Lower leg skin (tissue), 4 donors: ENCODE data around the gene PREX1. TPM values are rescaled to one million over a fixed set of nuclear protein-coding genes. Genes with fewer than 3 reads are reported as not detected.

Experiments
- DNase-seq, 2 donors: peaks; one replicate each; pipeline ENCODE4 v3.0.0-alpha.2; 2019; ENCODE audit warnings: low spot score in 2 of 2
- H3K4me3 ChIP-seq: fragments of 200-600 bp; sonication (generic); 2 replicates; pipeline ENCODE4 v1.5.1; 2017; ENCODE audit warnings: mild to moderate bottlenecking, low read depth; ENCODE audit not compliant: poor library complexity, severe bottlenecking
- CTCF ChIP-seq, 3 donors: fragments of 450-650 bp; IDR thresholded peaks; one replicate each; pipeline ENCODE4 v1.5.1; 2016; ENCODE audit warnings: antibody characterized with exemption in 3 of 3, mild to moderate bottlenecking in 3 of 3, moderate library complexity in 2 of 3
- POLR2A ChIP-seq, 2 donors: fragments of 450-650 bp; IDR thresholded peaks; one replicate each; pipeline ENCODE4 v1.6.1; 2016 to 2017; ENCODE audit warnings: antibody characterized with exemption in 2 of 2, mild to moderate bottlenecking in 1 of 2, moderate library complexity in 1 of 2
- WGBS, 2 donors: methylation state at CpG; one replicate each; pipeline ENCODE4 v1.1.5; 2018; 5-methylcytosine and 5-hydroxymethylcytosine counted together
- intact Hi-C: fragments of 100-400 bp; cut with DNase I; formaldehyde crosslinking; loops from one replicate; pipeline ENCODE4 v1.15.0; 2023; ENCODE audit warnings: low total_unique reads
- total RNA-seq, 4 donors: library from RNA; depleted of rRNA; stranded (reverse); fragments of >200 nt; gene quantifications; one replicate each; pipeline ENCODE4 v1.1.0, GENCODE V29; 2016

The PREX1 gene
- total RNA-seq, 4 donors from 2014 or later, result 5.4 to 18.6 (median 7.9) TPM

GRCh38 chr20:48662711-48663110 is 165.1 kb downstream of the PREX1 start:
- H3K4me3 ChIP-seq, result no peak overlapping the region
- TF ChIP-seq CTCF (IDR thresholded peaks at IDR 0.05) (no peak), POLR2A (IDR thresholded peaks at IDR 0.05) (no peak)
- no peak for DNase-seq
- intact Hi-C loops, result no loop called here
- WGBS, 2 donors, result 64 to 70% methylated on average over 5 to 6 of the region's 6 CpGs

GRCh38 chr20:48661575-48662455 is 166.0 kb downstream of the PREX1 start:
- WGBS, 2 donors, result 76 to 78% methylated on average over 14 of the region's 14 CpGs
- H3K4me3 ChIP-seq, result no peak overlapping the region
- intact Hi-C loops, result no loop called here
- TF ChIP-seq CTCF (IDR thresholded peaks at IDR 0.05), result no peak
- no peak for TF ChIP-seq POLR2A (IDR thresholded peaks at IDR 0.05)
- DNase-seq, result no peak

GRCh38 chr20:48660788-48661187 is 167.0 kb downstream of the PREX1 start:
- H3K4me3 ChIP-seq, result no peak overlapping the region
- WGBS, 2 donors, result 90 to 94% methylated on average over 9 of the region's 9 CpGs
- DNase-seq, result no peak
- intact Hi-C loops, result no loop called here
- no peak for TF ChIP-seq CTCF (IDR thresholded peaks at IDR 0.05)
- no peak for TF ChIP-seq POLR2A (IDR thresholded peaks at IDR 0.05)

- no peak for DNase-seq
- intact Hi-C loops, result no loop called here
- TF ChIP-seq POLR2A (IDR thresholded peaks at IDR 0.05) (no peak), CTCF (IDR thresholded peaks at IDR 0.05) (no peak)
- no peak overlapping the region for H3K4me3 ChIP-seq
- WGBS, 2 donors, result 35 to 67% methylated on average over 8 of the region's 8 CpGs
Observed at GRCh38 chr20:48659858-48660257, 167.9 kb downstream of the PREX1 start.

- no peak for TF ChIP-seq CTCF (IDR thresholded peaks at IDR 0.05)
- no peak for TF ChIP-seq POLR2A (IDR thresholded peaks at IDR 0.05)
- intact Hi-C loops, result no loop called here
- H3K4me3 ChIP-seq, result no peak overlapping the region
- 45 to 57% methylated on average over 8 of the region's 8 CpGs for WGBS, 2 donors
- no peak for DNase-seq
Observed at GRCh38 chr20:48658505-48658904, 169.3 kb downstream of the PREX1 start.

DNA sequence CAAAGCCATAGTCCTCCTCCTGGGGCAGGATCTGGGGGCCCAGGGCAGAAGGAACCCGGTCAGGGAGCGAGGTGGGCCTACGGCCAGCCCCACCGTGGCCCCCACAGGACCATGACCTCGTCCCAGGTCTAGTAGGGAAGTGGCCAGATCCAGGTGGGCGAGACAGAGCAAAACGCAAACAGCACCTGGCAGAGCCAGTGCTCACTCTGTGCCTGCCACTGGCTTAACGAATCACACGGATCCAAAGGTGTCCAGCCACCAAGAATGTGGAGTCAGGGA is 169.7 kb downstream of the PREX1 start:
- intact Hi-C loops, result no loop called here
- TF ChIP-seq POLR2A (IDR thresholded peaks at IDR 0.05) (no peak), CTCF (IDR thresholded peaks at IDR 0.05) (no peak)
- H3K4me3 ChIP-seq, result no peak overlapping the region
- WGBS, 2 donors, result 78% methylated on average over 6 to 9 of the region's 9 CpGs
- DNase-seq, result no peak
